ENCODE data around the gene C1orf35. TPM values are rescaled to one million over a fixed set of nuclear protein-coding genes. Genes with fewer than 3 reads are reported as not detected.

C1orf35 gene
- total RNA-seq, 1 donor, result 5.6 TPM

DNA sequence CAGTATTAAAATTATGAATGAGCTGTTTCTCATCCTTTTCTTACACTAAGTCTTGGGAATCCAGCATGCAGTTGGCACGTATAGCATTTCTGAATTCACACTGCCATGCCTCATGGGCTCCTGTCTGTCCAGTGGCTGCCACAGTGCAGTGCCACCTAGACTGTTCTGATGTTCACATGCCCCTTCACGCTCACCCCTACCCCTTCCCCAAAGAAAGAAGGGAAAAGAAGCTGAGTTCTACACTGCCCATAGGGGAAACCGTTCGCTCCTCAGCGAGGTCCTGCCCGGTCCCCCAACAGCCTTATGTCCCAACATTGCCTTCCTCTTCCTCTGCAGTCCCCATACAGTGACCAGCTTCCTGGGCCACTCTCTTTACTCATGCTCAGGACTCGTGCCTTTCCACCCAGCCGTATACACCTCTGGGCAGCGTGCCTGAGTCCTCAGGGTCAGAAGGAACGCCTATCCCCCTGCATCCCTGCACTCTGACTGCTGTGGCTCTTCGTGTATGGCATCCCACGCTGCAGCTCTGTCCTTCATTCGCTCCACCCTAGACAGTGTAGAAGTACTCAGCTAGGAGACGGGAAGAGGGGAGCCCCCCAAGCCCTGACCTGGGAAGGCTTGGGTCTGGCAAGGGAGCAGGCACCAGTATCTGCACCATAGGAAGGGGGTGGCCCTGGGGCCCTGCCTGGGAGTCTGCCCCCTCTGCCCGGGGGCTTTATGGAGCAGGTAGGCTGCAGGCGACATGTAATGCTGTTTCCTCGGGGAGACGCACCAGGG, 44.8 kb downstream of the C1orf35 start:
- no peak for DNase-seq (ENCODE audit: low read depth)
- H3K4me3 ChIP-seq (ENCODE audit: low read depth, low read length), result no peak overlapping the region

More for the DNA sequence above, 44.8 kb downstream of the C1orf35 start:
- no peak for TF ChIP-seq CTCF (IDR thresholded peaks at IDR 0.05; ENCODE audit: insufficient read depth, low read depth, low read length)

Small RNA genes within 50 kb of the gene (small RNA-seq; reads per million reads assigned to genes)
- gene AL359510.1, result not detected

Other genes with a start within 250 kb of the C1orf35 start
- under 0.01 and 0.32 TPM in 2 replicates for gene WNT9A, start 155.4 kb downstream of the C1orf35 start, total RNA-seq
- not detected in 2 replicates for gene WNT3A, start 96.3 kb downstream of the C1orf35 start, total RNA-seq
- gene ARF1, start 20.6 kb downstream of the C1orf35 start, total RNA-seq, result 262 and 339 TPM in 2 replicates
- 39.3 and 48.0 TPM in 2 replicates for gene MRPL55, start 6.0 kb upstream of the C1orf35 start, total RNA-seq
- gene GUK1, start 37.0 kb upstream of the C1orf35 start, total RNA-seq, result 367 and 380 TPM in 2 replicates
- gene GJC2, start 46.6 kb upstream of the C1orf35 start, total RNA-seq, result 2.6 and 3.9 TPM in 2 replicates
- 3.5 and 4.3 TPM in 2 replicates for gene IBA57, start 62.5 kb upstream of the C1orf35 start, total RNA-seq
- 13.0 and 14.5 TPM in 2 replicates for gene OBSCN, start 104.7 kb upstream of the C1orf35 start, total RNA-seq